NCI-H146 treated with DMSO at 0.1 percent for 48 hours (cell line): ENCODE measurements around the gene KIF18B.
A peak's percentile ranks its signal among the peaks of the same experiment; 100 is the strongest.
"Not testable (repeated sequence)": the region's sequence is repeated elsewhere in the genome, so short reads cannot be mapped to it uniquely, and the experiment has no call there.

ENCODE experiments used
- DNase-seq: peaks from one replicate; lab custom pipeline; 2025; ENCODE audit not compliant: unreplicated experiment; lab: John Stamatoyannopoulos, UW

KIF18B gene

DNA sequence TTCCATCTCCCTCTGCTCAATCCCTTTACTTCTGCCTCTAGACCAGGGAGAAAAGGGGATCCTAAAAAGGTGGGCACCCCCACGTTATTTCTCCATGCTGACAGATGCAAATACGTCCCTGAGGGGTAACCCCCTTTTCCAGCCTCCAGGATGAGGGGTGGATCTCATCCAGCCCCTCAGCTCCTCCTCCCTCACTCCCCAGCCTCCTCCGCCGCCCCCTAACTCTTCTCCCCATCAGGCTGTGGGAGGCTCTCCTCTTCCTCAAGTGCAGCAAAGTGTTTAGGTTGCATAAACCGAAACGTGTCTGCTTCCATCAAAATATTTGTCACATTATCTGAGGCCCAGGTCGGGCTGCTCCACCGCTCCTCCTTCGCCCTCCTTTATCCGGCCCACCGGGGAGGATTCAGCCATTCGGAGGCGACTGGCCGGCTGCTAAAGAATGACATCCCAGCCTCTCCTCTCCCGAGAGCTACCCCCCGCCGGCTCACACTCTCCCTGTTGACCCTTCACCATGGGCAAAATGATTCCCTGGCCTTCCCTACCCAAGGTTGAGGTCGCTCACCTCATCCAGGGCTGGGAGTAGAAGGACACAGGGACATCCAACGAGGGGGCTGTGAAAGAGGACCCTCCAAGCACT is 21.7 kb upstream of the KIF18B start:
- DNase-seq: no peak

- peak; percentile 72 for DNase-seq
Observed at GRCh38 chr17:44968225-44969143, 20.9 kb upstream of the KIF18B start, which contains the start of gene C1QL1. Gene C1QL1 (minus strand): TSS chr17:44968303. CDS start chr17:44968048, 255 bp downstream.

- no peak for DNase-seq
Observed at GRCh38 chr17:44967907-44968224, 20.3 kb upstream of the KIF18B start.

GRCh38 chr17:44967026-44967906 is 19.7 kb upstream of the KIF18B start:
- DNase-seq: no peak

DNA sequence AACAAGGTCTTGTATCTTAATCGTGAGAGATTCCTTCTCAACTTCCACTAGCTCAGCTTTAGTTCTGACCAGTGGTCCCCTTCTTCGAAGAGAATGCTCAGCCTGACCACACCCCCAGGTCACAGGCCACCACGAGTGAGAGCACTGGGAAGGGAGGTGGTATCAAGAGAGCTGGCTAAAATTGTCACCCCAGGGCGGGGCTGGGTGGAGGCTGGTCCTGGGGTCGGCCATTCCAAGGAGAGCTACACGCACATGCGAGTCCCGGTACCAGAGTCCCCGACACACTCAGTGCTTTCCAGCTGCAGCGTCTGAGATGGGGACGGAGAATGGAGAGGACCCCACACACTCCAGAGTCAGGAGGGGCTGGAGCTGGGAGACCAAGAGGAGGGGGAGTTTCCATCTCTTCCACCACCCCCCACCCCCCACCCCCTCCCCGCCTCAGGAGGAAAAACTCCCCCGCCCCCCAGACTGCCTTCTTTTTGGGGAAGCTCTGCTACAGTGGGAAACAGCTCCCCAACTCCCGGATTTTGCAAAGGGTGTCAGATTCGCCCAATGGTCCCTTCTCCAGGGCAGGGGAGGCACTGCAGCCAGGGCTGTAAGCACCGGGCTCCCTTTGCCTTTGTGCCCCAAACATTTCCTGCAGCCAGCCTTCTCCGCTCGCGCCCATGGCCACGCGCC is 18.9 kb upstream of the KIF18B start:
- DNase-seq: no peak

DNA sequence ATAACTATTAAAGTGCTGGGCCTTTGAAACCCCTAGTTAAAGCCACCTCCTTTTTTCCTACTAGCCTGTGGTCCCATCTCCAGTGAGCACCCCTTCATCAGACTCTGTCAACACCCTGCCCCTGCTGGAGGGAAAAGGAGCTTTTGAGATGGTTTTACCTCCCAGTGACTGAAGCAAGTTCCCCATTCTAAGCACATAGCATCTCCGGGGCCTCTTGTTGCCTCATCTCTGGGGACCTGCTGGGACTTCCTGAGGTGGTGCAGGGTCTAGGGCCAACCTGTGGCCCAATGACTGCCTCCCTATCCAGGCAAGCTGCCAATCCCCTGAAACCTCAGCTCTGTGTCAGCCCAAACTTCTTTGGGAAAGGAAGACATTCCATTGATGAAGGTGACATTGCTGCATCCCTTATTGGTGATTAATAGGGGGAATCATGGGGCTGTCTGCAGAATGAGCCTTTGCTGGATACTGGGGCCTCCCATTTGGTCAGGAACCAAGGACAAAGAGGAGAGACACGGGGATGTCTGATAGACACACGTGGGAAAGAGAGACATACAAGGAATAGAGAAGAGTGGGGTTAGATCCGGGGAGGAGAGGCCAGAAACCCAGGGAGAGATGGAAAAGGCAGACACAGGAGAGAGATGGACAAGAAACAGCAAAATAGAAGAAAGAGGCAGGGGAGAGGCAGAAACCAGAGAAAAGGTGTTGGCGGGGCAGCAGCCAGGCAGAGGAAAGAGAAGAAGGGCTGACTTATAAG is 18.1 kb upstream of the KIF18B start:
- DNase-seq: no peak

DNA sequence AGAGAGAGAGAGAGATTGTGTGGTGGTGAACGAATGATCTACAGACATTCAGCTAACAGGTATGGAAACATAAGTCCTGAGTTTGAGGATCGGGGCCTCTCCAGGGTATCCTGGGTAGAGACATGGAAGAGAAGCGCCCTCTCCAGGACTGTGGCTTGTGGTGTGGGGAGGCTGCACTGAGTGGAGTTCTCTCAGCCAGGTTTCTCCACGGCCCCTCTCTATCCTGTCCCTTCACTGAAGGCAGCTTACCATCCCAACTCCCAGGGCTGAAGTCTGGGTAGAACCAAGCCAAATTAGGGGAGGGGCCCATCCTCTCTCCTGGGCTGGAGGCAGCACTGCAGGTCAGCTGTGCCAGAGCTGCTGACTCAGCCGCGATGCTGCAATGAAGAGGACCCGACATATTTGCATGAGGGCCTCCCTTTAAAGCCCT is 14.4 kb upstream of the KIF18B start:
- no peak for DNase-seq

GRCh38 chr17:44960691-44961090 is 13.1 kb upstream of the KIF18B start:
- no peak for DNase-seq

DNA sequence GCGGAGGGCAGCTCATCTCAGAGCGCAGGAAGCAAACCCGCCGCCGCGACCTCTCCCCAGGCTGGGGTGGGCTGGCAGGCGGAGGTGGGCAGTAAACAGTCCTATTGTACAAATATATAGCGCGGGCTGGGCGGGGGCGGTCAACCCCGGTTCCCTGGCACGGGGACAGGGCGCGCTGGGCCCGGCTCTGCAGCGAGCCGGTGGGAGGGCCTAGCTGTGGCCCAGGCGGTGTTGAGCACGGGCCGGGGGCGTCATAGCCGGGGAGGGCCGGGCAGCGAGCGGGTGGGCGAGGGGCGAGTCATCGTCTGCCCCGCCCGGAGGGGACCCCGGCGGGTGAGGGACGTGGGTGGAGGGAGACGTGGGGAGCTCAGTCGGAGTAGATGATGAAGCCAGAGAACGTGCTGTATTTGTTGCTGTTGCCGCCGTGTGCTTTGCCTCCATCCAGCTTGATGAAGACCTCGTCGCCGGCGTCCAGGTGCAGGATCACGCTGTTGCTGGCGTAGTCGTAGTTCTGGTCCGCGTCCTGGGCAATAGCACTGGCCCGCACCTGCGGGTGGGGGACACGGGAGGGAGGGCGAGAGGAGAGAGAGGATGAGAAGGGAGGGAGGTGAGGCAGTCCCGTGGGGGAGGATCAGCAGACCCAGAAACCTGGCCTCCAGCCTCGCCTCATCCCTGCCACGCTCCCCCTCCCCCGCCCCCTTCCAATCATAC is 12.4 kb upstream of the KIF18B start:
- DNase-seq: no peak

- DNase-seq: no peak
Observed at GRCh38 chr17:44956998-44957981, 9.7 kb upstream of the KIF18B start.

DNA sequence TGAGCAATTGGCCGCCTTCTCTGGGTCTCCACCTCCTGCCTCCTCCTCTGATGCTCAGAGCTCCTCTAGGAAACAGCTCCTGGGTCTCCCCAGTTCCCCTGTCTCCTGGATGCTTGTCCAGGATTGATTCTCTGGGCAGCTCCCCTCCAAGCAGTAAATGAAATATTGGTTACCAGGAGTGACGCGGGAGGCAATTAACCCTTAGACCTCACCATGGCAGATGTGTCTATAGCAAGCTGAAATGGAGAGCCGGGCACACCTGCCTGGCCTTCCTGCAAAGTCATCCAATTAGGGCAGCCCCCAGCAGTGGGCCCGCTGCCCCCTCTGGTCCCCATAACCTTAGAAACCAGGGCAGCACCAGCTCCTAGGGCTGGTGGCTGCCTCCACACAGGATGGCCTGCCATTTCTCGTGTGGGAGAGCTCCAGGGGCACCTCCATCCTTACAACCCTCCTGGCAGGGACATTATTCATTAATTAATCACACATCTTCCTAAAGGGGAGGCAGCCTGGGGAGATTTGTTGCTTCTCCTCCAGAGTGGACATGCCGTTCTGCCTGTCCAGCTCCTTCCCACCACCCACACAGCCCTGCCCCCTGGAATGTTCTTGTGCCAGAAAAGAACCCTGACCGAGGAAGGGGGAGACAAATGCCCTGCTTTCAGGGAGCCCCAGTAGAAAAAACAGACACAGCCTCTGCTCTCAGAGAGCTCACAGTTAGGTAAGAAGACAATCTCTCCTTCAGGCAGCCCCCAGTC is 8.3 kb upstream of the KIF18B start:
- no peak for DNase-seq

- no peak for DNase-seq
Observed at GRCh38 chr17:44952946-44953475, 5.4 kb upstream of the KIF18B start.

GRCh38 chr17:44948315-44948795 is 782 bp upstream of the KIF18B start:
- no peak for DNase-seq

- not testable (repeated sequence) for DNase-seq
Observed at GRCh38 chr17:44945652-44946051, 1.9 kb downstream of the KIF18B start.

DNA sequence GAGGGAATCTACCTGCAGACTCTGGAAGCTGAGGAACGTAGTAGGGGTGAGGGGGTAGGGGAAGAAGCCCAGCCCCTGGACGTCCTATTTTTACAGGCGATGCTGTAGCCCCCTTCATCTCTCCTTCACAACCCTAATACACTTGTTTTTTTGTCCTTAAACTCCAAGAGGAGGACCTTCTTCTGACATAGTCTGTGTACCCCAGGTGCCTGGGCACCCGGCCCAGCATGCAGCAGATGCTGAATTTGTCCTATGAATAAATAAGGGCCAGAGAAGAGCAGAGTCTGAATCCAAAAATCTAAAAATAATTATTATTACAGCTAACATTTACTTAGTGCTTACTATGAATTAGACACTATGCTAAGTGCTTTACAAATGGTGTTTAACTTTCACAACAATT is 5.1 kb downstream of the KIF18B start:
- DNase-seq: no peak

- DNase-seq: no peak
Observed at GRCh38 chr17:44941712-44942331, 5.8 kb downstream of the KIF18B start.

DNA sequence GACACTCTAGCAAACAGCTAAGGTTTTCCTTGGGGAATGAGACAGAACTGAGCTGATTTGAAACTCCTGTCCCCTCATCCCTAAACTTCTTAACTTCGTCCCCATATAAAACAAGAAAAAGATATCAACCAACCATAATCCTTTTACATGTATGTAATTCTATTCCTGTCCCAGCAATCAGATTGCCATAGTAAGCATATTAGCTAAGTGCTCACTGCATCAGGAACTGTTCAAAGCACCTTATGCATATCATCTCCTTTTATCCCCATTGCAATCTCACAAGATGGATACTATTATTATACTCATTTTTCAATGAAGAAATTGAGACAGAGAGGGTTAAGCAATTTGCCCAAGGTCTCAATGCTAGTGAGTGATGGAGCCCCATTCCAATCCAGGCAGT is 6.8 kb downstream of the KIF18B start:
- no peak for DNase-seq
